ENCODE results near the gene SORCS3.

DNA sequence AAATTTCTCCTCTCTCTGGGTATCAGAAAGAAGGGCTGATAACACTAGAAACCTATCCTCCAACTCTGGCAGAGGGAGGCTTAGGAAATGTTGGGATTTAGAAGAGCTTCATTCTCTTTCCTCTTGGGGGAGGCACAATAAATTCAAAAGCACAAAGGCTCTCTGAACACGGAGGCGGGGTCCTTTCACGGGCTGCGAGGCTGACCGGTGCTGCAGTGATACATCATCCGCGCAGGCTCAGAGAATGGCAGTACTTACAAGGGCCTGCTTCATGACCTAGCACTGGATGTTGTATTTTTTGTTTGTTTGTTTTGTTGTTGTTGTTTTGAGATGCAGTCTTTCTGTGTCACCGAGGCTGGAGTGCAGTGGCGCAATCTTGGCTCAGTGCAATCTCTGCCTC is 306.2 kb downstream of the SORCS3 start:
- TF ChIP-seq, protein P1, sequence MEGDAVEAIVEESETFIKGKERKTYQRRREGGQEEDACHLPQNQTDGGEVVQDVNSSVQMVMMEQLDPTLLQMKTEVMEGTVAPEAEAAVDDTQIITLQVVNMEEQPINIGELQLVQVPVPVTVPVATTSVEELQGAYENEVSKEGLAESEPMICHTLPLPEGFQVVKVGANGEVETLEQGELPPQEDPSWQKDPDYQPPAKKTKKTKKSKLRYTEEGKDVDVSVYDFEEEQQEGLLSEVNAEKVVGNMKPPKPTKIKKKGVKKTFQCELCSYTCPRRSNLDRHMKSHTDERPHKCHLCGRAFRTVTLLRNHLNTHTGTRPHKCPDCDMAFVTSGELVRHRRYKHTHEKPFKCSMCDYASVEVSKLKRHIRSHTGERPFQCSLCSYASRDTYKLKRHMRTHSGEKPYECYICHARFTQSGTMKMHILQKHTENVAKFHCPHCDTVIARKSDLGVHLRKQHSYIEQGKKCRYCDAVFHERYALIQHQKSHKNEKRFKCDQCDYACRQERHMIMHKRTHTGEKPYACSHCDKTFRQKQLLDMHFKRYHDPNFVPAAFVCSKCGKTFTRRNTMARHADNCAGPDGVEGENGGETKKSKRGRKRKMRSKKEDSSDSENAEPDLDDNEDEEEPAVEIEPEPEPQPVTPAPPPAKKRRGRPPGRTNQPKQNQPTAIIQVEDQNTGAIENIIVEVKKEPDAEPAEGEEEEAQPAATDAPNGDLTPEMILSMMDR (IDR thresholded peaks at IDR 0.05), result no peak
- no peak for TF ChIP-seq POLR2A (IDR thresholded peaks at IDR 0.05)
